ENCODE results near the gene PCSK4. TPM values are rescaled to one million over a fixed set of nuclear protein-coding genes. Genes with fewer than 3 reads are reported as not detected.
A peak's percentile ranks its signal among the peaks of the same experiment; 100 is the strongest.

The PCSK4 gene
- total RNA-seq, 1 experiment from 2014 or later: 11.1 TPM

- no peak overlapping the region for H3K4me3 ChIP-seq (replicated peaks in 1 of 2; ENCODE audit: low read depth in 1 of 2, low read length in 2 of 2)
- no peaks in the 10 kb centered on the region for H3K9me2 ChIP-seq (ENCODE audit: insufficient read depth)
- ChIA-PET RAD21 (ENCODE audit: low non-redundant PET in 1 of 2, low total read pairs in 2 of 2, uncharacterized antibody in 2 of 2, unreplicated experiment in 2 of 2) (no interaction called here), CTCF (no interaction called here), POLR2A (no interaction called here)
- ATAC-seq: no peak
- intact Hi-C loops (cut with micrococcal nuclease): no loop called here
- H3K27me3 ChIP-seq (ENCODE audit: insufficient read depth, low read length): no peaks in the 10 kb centered on the region
- H3K9ac ChIP-seq (ENCODE audit: low read length): no peak overlapping the region
- H3K36me3 ChIP-seq (ENCODE audit: control insufficient read depth in 1 of 2, insufficient read depth in 2 of 2, low read length in 2 of 2): peaks cover 37 to 53% of the 10 kb centered on the region in 2 experiments; a peak in 3 of 4 replicates
- DNase-seq (ENCODE audit: low read depth, low spot score): no peak
- H2AFZ ChIP-seq (ENCODE audit: low read depth, low read length, poor library complexity, severe bottlenecking): no peak overlapping the region
- peaks cover 46% of the 10 kb centered on the region for H3K79me2 ChIP-seq (ENCODE audit: insufficient read depth, low read length)
- no peak overlapping the region for H3K4me2 ChIP-seq (ENCODE audit: low read length)
- TF ChIP-seq POLR2A (IDR thresholded peaks at IDR 0.05; ENCODE audit: borderline replicate concordance, extremely low read depth, insufficient read depth, insufficient read length): no peak
- H3K27ac ChIP-seq (ENCODE audit: low read depth, low read length): peak overlapping the region; percentile 5; the same call in 1 of the 2 replicates
- BruUV-seq (replicated peaks): no TSS peak
- no peaks in the 10 kb centered on the region for H3K9me3 ChIP-seq (ENCODE audit: control insufficient read depth in 1 of 2, insufficient read depth in 1 of 2, low read depth in 1 of 2, low read length in 2 of 2)
- peaks cover 4 to 8% of the 10 kb centered on the region in 2 experiments; a peak in 3 of 4 replicates for H3K4me1 ChIP-seq (ENCODE audit: control insufficient read depth in 1 of 2, insufficient read depth in 2 of 2, low read length in 2 of 2)
- H4K20me1 ChIP-seq (ENCODE audit: insufficient read depth): no peaks in the 10 kb centered on the region
Measured at GRCh38 chr19:1431759-1432506, 58.2 kb downstream of the PCSK4 start.

Other genes starting within 250 kb of the PCSK4 start
- 428 TPM for gene ATP5F1D, start 248.6 kb downstream of the PCSK4 start, total RNA-seq (2021; ENCODE audit: unreplicated experiment)
- gene MIDN, start 241.8 kb downstream of the PCSK4 start, total RNA-seq (2021; ENCODE audit: unreplicated experiment): 146 TPM
- gene CIRBP, start 221.0 kb downstream of the PCSK4 start, total RNA-seq (2021; ENCODE audit: unreplicated experiment): 276 TPM
- 77.1 TPM for gene FAM174C, start 214.8 kb downstream of the PCSK4 start, total RNA-seq (2021; ENCODE audit: unreplicated experiment)
- 12.2 TPM for gene EFNA2, start 204.5 kb downstream of the PCSK4 start, total RNA-seq (2021; ENCODE audit: unreplicated experiment)
- gene NDUFS7, start 106.4 kb downstream of the PCSK4 start, total RNA-seq (2021; ENCODE audit: unreplicated experiment): 114 TPM
- gene GAMT, start 88.8 kb downstream of the PCSK4 start, total RNA-seq (2021; ENCODE audit: unreplicated experiment): 102 TPM
- gene DAZAP1, start 82.8 kb downstream of the PCSK4 start, total RNA-seq (2021; ENCODE audit: unreplicated experiment): 191 TPM
- gene RPS15, start 52.0 kb downstream of the PCSK4 start, total RNA-seq (2021; ENCODE audit: unreplicated experiment): 1,862 TPM
- gene APC2, start 40.2 kb downstream of the PCSK4 start, total RNA-seq (2021; ENCODE audit: unreplicated experiment): 1.6 TPM
- gene C19orf25, start 11.1 kb downstream of the PCSK4 start, total RNA-seq (2021; ENCODE audit: unreplicated experiment): 48.8 TPM
- 53.9 TPM for gene REEP6, start 831 bp upstream of the PCSK4 start, total RNA-seq (2021; ENCODE audit: unreplicated experiment)
- 24.0 TPM for gene ADAMTSL5, start 22.7 kb upstream of the PCSK4 start, total RNA-seq (2021; ENCODE audit: unreplicated experiment)
- not detected for gene PLK5, start 33.7 kb upstream of the PCSK4 start, total RNA-seq (2021; ENCODE audit: unreplicated experiment)
- 69.2 TPM for gene MEX3D, start 78.0 kb upstream of the PCSK4 start, total RNA-seq (2021; ENCODE audit: unreplicated experiment)
- 85.7 TPM for gene MBD3, start 102.5 kb upstream of the PCSK4 start, total RNA-seq (2021; ENCODE audit: unreplicated experiment)
- 303 TPM for gene UQCR11, start 115.1 kb upstream of the PCSK4 start, total RNA-seq (2021; ENCODE audit: unreplicated experiment)
- 208 TPM for gene TCF3, start 162.3 kb upstream of the PCSK4 start, total RNA-seq (2021; ENCODE audit: unreplicated experiment)